Endometrial microvascular endothelial cells (primary cell): ENCODE data around the gene NUDT4. TPM values are rescaled to one million over a fixed set of nuclear protein-coding genes. Genes with fewer than 3 reads are reported as not detected.
"Not testable (repeated sequence)": the region's sequence is repeated elsewhere in the genome, so short reads cannot be mapped to it uniquely, and the experiment has no call there.

Experiments used
- in situ Hi-C: cut with HindIII; loops from 2 replicates; pipeline ENCODE4 v1.10.0; 2017; ENCODE audit warnings: low sequenced_read_pairs, low pct_unique_long_range_greater_than_20kb; ENCODE audit errors: inconsistent ontology term
- total RNA-seq: library from RNA; depleted of rRNA; stranded (reverse); fragments of >200 nt; gene quantifications from one replicate; pipeline ENCODE4 v1.2.3, GENCODE V29; 2015; ENCODE audit errors: inconsistent ontology term

NUDT4 gene
- total RNA-seq, 1 donor from 2014 or later = 60.7 TPM

DNA sequence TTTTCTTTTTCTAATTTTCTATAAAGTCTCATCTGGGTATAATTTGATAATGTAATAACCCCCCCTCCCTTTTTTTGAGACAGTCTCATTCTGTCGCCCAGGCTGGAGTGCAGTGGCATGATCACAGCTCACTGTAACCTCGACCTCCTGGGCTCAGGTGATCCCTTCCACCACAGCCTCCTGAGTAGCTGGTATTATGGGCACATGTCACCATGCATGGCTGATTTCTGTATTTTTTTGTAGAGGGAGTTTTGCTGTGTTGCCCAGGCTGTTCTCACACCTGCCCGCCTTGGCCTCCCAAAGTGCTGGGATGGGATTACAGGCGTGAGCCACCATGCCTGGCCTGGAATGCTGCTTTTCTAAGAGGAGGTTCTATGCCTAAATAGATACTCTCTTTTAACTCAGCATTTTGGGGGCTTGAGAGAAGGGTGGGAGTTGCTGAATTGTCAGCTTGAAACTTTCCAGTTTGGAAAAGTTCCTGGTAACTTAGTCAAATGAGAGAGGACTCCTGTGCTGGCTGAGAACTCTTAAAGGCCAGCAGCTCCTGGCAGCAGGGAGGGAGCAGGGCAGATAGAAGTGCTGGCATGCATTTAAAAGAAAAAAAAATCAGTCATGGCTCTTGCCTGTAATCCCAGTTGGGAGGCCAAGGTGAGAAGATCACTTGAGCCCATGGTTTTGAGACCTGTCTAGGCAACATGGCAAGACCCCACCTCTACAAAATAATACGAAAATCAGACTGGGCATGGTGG lies 13.0 kb downstream of the NUDT4 start:
- in situ Hi-C loops = no loop called here

DNA sequence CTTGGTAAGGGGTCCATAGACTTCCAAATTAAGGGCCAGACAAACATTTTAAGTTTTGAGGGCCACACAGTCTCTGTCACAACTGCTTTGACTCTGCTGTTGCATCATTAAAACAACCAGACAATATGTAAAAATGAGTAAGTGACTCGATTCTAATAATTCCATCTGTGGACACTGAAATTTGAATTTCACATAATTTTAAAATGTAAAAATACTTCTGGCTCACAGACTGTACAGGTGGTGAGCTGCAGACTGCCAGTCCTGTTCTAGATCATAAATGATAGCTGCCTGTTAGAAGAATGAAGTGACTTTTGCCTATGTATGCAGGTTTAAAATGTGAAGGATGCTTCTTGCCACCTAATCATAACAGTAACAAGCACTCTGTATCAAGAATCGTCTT lies 15.7 kb downstream of the NUDT4 start:
- in situ Hi-C loops = no loop called here

DNA sequence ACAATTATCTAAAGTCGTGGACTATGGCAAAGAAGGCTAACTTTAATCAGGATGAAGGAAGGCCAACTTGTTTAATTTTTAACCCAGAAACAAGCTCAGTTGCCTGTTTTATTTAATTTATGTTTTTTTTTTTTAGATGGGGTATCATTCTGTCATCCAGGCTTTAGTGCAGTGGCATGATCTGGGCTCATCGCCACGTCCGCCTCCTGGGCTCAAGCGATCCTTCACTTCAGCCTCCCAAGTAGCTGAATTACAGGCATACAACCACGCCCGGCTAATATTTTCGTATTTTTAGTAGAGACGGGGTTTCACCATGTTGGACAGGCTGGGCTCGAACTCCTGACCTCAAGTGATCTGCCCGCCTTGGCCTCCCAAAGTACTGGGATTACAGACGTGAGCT lies 19.7 kb downstream of the NUDT4 start:
- in situ Hi-C loops = no loop called here

DNA sequence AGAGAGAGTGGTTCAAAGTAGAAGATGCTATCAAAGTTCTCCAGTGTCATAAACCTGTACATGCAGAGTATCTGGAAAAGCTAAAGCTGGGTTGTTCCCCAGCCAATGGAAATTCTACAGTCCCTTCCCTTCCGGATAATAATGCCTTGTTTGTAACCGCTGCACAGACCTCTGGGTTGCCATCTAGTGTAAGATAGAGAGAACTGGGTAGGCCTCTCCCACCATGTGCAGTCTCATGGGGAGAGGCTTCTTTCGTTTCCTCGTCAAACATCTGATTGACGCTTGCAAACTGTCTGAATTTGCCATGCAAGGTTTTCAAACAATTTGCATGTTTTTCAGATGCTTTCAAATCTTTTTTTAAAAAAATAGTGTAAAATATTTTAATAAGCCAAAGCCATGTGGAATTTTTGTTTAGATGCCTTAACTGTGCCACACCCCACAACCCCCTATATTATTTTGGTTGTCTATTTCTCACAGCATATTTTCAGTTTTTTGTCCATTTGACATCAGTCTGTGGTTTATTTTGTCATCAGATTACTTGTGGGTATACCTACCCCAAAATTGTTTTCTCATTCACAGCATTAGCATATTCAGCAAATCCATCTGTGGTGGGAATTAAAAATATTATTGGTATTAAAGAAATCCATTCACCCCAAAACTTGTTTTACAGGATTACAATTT lies 21.6 kb downstream of the NUDT4 start:
- in situ Hi-C loops = not testable (repeated sequence)

DNA sequence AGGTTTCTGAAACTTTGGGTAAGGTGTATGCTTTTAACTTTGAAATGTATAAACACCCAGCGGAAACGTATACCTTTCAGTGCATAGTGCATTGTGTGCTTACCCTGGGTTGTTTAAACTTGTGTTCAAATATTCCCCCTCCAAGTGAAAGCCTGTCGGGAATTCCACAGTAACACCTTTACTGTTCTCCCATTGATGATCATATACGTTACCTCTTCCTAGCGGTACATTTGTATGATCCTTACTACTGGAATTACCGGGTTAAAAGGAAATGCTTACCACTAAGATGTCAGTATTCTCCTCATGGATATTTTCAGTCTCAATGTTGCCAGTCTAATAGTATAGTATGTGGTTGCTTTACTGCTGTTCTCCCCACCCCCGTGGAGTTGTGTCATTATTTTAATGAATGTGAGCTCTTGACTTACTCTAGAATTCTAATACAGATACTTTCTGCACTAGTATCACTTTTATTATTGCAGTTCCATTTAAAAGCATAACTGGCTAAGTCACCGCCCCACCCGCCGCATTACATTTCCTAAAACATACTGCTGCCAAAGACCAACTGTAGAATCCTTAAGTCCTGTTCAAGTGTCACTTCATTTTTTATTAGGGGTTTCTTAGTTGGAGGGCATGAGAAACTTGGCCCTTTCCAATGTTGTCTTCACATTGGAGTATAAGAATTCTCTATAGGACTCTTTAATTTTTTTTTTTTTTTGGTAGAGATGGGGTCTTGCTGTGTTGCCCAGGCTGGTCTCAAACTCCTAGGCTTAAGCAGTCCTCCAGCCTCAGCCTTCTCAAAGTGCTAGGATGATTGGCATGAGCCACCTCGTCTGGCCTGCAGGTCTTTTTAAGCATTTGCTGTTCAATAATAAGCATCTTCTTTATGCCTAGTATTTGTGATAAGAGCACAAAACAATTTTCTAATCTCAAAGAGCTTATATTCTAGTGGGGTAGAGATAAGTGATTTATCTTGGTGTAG lies 24.9 kb downstream of the NUDT4 start:
- in situ Hi-C loops = loop anchor here (25.0 kb wide), 1 partner anchor 590 kb away; no protein-coding TSS in a partner anchor

DNA sequence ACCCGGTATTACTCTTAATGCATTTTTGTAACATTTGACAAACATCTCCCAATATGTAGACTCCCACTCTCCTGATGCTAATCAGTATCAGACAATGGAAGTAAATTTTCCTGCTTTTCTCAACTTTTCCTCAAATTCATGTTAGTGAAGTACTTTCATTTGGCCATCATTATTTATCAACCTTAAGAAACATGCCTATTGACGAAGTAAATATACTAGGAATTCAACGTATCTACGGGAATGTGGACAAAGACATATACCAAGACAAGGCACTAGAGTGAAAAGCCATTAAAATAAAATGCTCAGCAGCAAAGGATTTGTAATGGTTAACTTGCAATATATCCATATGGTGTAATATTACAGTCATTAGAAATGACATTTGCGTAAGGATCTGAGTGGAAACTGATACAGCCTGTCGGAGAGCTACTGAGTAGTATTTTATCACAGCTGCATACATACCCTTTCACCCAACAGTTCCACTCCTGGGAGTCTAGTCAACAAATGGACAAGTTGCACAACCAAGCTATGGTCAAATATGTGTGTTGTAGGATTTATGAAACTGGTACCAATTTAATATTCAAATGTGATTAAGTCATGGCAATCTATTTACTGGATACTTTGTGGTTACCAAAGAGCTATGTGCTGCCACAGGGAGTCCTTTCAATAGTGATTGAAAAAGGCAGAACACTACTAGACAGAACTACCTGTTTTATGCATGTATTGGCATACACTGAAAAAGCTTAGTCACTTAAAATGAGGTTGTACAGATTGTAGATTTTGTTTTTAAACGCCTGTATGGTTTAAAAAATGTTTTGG lies 26.5 kb downstream of the NUDT4 start:
- in situ Hi-C loops = loop anchor here (25.0 kb wide), 1 partner anchor 592 kb away; no protein-coding TSS in a partner anchor

DNA sequence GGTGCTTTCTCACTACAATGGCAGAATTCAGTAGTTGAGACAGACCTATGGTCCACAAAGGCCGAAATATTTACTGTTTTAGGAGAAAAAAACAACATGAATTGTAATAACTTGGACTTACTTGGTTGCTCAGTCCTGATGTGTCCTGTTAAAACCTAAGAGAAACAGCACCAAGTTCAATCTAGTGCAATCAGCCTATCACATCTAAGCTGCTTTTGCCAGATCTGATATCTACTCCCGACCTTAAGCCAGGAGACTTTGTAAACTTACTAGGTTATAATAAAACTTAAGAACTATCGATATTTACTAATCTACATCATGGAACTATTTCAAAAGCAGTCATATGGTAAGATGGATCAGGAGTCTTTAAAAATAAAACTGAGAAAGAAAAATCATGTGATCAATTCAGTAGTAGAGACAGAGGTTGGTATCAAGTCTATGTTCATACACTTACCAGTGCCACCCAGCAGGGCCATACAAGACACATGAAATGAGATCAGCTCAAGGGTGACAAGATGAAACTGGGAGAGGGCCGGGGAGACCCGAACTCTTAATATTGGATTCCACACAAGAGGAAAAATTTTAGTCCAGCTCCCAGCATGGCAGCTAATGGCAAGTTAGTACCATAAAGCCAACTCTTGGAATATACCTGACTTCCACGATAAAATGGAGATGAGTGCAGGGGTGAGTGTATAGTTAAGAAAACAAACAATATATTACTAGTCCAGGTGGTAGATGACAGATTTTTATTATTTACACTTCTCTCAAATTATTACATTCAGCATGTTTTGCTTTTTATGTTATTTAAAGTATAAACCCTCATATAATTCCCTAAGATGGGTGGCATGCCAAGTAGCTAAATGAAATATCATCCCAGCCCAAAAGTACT lies 27.5 kb downstream of the NUDT4 start:
- in situ Hi-C loops = loop anchor here (25.0 kb wide), 1 partner anchor 593 kb away; no protein-coding TSS in a partner anchor

DNA sequence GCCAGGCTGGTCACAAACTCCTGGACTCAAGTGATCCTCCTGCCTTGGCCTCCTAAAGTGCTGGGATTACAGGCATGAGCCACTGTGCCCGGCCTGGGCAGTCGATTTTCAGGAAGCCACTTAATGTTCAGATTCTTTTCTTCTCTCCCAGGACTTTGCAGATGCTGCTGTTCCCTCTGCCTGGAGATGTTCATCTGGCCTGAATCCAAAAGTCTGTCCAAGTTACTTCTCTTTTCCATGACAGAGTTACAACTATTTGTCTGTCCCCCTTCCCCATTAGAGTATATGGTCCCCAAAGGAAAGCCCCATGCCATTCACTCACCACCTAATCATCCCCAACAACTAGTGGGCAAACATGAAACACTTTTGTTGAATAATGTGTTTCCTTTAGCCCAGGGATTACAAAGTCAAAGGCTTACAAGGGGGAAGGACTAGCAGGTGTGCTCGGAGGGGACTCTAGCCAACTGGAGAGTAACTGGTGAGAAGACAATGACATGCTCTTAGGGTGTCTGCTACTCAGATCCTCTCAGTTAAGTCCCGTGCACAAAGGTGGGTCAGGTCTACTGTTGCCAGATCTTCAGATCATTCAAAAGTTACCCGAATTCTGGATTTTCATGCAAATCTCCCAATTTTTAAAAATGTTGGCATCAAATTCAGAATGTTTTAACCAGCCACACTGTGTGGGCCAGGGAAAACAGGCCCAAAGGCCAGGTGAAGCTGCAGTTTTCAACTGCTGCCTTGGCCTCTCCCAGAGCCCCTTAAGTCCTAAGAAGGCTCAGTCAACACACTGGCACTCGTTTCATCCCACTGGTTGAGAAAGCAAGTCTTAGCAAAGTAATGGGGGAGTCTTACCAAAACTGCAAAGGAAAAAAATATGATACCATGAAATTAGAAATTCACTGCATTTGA lies 29.6 kb downstream of the NUDT4 start:
- in situ Hi-C loops = loop anchor here (25.0 kb wide), 1 partner anchor 595 kb away; no protein-coding TSS in a partner anchor

DNA sequence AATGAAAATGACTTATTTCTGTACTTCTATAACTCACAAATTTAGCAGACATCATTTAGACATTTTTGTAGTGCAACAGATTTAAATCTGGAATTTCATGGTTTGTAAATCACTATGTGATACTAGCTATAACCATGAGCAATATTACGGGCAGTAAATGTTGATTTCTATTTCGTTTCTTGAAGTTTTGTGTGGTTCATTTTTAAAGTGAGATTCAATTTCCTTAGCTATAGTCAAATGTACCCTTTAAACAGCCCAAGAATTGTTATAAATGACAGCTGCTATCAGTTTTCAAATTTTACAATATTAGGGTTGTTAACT lies 30.2 kb downstream of the NUDT4 start:
- in situ Hi-C loops = loop anchor here (25.0 kb wide), 1 partner anchor 596 kb away; no protein-coding TSS in a partner anchor

DNA sequence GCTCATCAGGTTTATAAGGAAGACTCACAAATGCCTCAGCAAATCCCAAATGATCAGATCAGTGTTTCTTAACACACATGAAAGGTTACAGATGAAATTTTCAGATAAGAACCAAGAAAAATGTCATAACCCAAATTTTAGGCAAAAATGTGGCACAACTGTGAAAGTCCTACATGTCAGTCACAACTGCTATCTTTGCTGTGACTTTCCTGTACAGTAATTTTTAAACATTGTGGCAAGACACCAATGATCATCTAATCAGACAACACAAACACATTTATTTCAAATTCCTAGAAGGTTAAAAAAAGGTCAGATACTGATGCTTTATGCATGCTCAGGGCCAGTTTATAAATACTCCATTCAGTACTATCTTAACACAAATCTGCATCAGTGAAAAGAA lies 31.1 kb downstream of the NUDT4 start:
- in situ Hi-C loops = loop anchor here (25.0 kb wide), 1 partner anchor 597 kb away; no protein-coding TSS in a partner anchor

DNA sequence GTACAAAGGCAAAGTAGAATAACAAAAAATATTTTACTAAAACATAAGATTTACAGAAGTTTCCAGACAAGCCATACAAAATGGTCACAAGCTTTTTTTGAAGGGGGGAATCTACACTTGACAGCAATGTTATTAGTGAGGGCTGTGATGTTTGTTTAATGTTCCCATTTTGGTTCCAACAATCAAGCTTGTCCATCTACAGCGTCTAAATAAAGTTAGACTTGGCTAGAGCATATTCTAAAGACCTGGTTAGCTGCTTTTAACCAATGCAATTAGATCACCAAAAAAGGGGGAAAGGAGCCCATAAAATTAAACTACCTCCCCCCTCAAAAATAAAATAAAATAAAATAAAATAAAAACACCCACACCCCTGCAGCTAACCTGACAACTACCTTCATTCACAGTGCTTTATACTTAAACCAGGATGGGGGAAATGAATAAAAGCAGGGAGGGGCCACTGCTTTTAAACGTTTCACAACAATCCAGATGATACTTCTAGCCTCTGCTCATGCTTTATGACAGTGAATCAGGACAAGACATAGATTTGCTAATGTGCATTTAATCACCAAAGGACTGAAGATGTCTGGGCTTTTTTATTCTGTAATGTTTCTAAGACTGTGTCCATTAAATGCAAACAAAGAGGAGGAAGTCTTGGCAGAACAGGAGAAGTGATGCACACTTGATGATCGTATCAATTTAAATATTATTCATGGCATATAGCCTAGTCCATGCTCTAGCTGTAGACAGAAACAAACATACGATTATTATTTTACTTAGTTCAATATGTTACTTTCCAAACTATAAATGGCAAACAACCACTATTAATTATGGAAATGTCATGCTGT lies 31.8 kb downstream of the NUDT4 start:
- in situ Hi-C loops = loop anchor here (25.0 kb wide), 1 partner anchor 597 kb away; no protein-coding TSS in a partner anchor

DNA sequence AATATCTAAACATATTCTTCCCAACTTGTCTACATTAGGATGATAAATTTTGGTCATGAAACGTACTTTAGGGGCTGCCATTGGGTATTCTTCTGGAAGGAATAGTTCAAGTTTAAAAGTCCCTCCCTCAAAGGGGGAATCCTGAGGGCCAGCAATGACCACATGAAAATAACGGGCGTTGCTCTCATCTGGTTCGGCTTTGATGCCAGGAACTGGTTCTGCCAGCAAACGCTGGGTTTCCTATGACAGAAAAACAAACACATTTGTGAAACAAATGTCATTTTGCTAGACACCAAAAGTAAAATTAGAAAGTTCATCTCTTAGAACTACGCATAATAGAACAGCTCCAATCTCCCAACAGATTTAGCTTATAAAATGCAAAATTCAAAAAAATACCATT lies 33.3 kb downstream of the NUDT4 start:
- in situ Hi-C loops = loop anchor here (25.0 kb wide), 1 partner anchor 599 kb away; no protein-coding TSS in a partner anchor

DNA sequence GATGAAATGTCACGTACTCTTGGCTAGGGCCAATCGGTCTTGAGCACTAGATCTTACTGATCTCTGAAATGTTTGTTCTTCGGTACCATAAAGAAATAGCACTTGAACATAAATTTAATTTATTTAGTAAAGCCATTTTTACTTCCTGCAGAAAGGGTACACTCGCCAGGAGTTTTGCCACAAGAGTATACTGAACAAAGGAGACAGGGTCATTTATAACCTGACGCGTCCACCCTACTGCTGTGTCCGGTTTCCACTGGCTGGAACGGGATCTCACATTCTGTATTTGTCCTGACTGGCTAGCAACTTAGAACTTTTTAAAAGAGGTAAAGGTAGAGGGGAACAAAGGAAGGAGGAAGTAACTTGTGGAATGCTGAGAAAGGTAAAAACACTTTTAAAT lies 34.7 kb downstream of the NUDT4 start:
- in situ Hi-C loops = loop anchor here (25.0 kb wide), 1 partner anchor 600 kb away; no protein-coding TSS in a partner anchor

DNA sequence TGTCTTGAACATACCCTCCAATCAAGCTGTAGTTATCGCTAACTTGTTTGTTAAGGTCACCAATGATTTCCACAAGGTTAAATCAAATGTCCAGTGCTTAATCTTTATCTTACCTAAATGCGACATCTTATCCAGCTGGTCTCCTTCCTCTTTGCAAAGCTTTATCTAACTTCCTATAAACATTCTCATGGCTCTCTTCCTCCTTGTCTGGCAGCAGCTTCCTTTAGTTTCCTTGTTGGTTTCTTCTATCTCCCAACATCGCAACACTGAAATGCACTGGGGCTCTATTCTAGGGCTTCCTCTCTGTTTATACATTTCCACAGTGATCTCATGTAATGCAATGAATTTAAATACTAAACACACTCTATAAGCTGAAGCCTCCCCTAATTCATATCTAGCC lies 35.3 kb downstream of the NUDT4 start:
- in situ Hi-C loops = loop anchor here (25.0 kb wide), 1 partner anchor 601 kb away; no protein-coding TSS in a partner anchor

DNA sequence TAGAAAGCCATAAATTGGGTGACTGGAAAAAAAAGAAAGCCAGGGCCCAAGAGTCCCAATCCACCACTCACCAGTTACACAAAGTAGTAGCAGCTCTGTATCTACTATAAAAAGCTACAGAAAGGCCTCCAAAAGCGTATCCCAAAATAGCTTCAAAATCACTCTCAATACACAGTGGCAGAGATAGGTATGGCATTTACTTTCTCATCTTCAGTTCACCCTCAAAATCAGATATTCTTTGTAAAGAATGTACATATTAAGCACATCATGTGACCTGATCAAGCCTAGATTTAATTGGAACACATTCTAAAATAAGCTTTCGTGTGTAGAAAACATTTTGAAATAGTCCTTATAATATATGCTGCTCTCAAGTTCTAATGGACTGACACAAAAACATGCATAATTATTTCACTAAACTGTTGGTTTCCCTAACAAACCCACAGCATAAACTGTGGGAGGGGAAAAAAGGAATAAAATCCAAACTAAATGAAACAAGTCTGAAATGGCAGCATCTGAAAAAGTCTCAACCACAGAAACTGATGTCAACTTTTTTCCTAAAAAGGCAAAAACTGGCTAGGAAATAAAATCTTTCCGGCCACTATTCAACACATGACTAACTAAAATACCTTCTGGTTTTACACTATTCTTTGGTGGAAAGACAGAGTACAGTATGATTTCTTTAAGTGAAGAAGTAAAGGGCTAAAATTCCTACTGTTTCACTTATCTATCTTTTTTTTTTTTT lies 38.2 kb downstream of the NUDT4 start:
- in situ Hi-C loops = loop anchor here (25.0 kb wide), 1 partner anchor 604 kb away; no protein-coding TSS in a partner anchor
